MCF 10A (cell line): Measurements from ENCODE around the gene THY1. TPM values are rescaled to one million over a fixed set of nuclear protein-coding genes. Genes with fewer than 3 reads are reported as not detected.

Experiments
- BruUV-seq: library from RNA; stranded (reverse); fragments of 400-500 nt; replicated peaks from 2 replicates; lab custom pipeline; 2021; lab: Mats Ljungman, UMichigan
- CTCF ChIA-PET: fragments of 300-600 bp; sonication (Branson Sonifier 250); formaldehyde crosslinking; extraction: SDS; loops from one replicate; lab custom pipeline; 2021; ENCODE audit warnings: antibody characterized with exemption, inconsistent platforms; lab: Yijun Ruan, JAX
- POLR2A ChIA-PET: fragments of 300-600, 350-650 bp; sonication (Branson Sonifier 250); formaldehyde crosslinking; extraction: SDS; loops from one replicate; lab custom pipeline; 2020; ENCODE audit warnings: antibody characterized with exemption, inconsistent platforms; lab: Yijun Ruan, JAX
- DNase-seq: peaks from one replicate; pipeline ENCODE4 v3.0.0-alpha.2; 2018; ENCODE audit not compliant: unreplicated experiment
- H3K27ac Mint-ChIP-seq: one replicate; pipeline ENCODE4 v1.8.0; 2022; ENCODE audit warnings: mild to moderate bottlenecking, low read depth, mixed read lengths; ENCODE audit not compliant: unreplicated experiment
- H3K27me3 Mint-ChIP-seq: one replicate; pipeline ENCODE4 v1.8.0; 2022; ENCODE audit warnings: mixed read lengths; ENCODE audit not compliant: insufficient read depth, unreplicated experiment
- H3K36me3 Mint-ChIP-seq: one replicate; pipeline ENCODE4 v1.8.0; 2022; ENCODE audit warnings: mild to moderate bottlenecking, moderate library complexity, mixed read lengths; ENCODE audit not compliant: insufficient read depth, unreplicated experiment
- H3K4me1 Mint-ChIP-seq: one replicate; pipeline ENCODE4 v1.8.0; 2022; ENCODE audit warnings: mixed read lengths; ENCODE audit not compliant: insufficient read depth, unreplicated experiment
- H3K4me3 Mint-ChIP-seq: one replicate; pipeline ENCODE4 v1.8.0; 2022; ENCODE audit warnings: mild to moderate bottlenecking, moderate library complexity, mixed read lengths; ENCODE audit not compliant: unreplicated experiment
- H3K9me3 Mint-ChIP-seq: one replicate; pipeline ENCODE4 v1.8.0; 2022; ENCODE audit warnings: mixed read lengths; ENCODE audit not compliant: unreplicated experiment
- CTCF ChIP-seq: fragments of 200-600 bp; IDR thresholded peaks from one replicate; pipeline ENCODE4 v1.8.0; 2022; ENCODE audit warnings: antibody characterized with exemption, mild to moderate bottlenecking; ENCODE audit not compliant: unreplicated experiment
- intact Hi-C: fragments of 100-400 bp; cut with micrococcal nuclease; formaldehyde crosslinking; loops from 2 replicates; pipeline ENCODE4 v1.14.1; 2022
- total RNA-seq: library from RNA; stranded (reverse); gene quantifications from 2 replicates; pipeline ENCODE4 v1.2.3, GENCODE V29; 2022

Gene THY1
- total RNA-seq, 1 experiment from 2014 or later = not detected

- BruUV-seq = no TSS peak
- ChIA-PET CTCF (interaction anchor here (0.6 to 19.9 kb wide), 10 partner anchors 10 to 105 kb away, joined by 3 to 415 read pairs (median 8); partner anchors contain the start of gene USP2), POLR2A (interaction anchor here (0.6 to 10.6 kb wide), 8 partner anchors 8 to 754 kb away, joined by 3 to 85 read pairs (median 5); no protein-coding TSS in a partner anchor)
- Mint-ChIP-seq H3K36me3 (peaks cover 4% of the 10 kb centered on the region), H3K9me3 (no peaks in the 10 kb centered on the region), H3K4me3 (peak overlapping the region; percentile 54), H3K4me1 (peaks cover 71% of the 10 kb centered on the region), H3K27me3 (no peaks in the 10 kb centered on the region), H3K27ac (peak overlapping the region; percentile 73)
- no peak for TF ChIP-seq CTCF
- intact Hi-C loops = no loop called here
- no peak for DNase-seq
These were observed 53.6 kb downstream of the THY1 start for GRCh38 chr11:119369132-119369925.

GRCh38 chr11:119368121-119369034 lies 54.6 kb downstream of the THY1 start:
- Mint-ChIP-seq H3K9me3 (no peaks in the 10 kb centered on the region), H3K4me3 (peak overlapping the region; percentile 54), H3K27ac (peak overlapping the region; percentile 73), H3K4me1 (peaks cover 72% of the 10 kb centered on the region), H3K36me3 (peaks cover 4% of the 10 kb centered on the region), H3K27me3 (no peaks in the 10 kb centered on the region)
- no TSS peak for BruUV-seq
- POLR2A ChIA-PET = interaction anchor here (0.6 to 10.6 kb wide), 17 partner anchors 7 to 1342 kb away, joined by 3 to 85 read pairs (median 4); partner anchors contain the start of genes HINFP, RNF26 and USP2
- CTCF ChIA-PET = interaction anchor here (0.6 to 19.9 kb wide), 14 partner anchors 8 to 371 kb away, joined by 3 to 415 read pairs (median 4); partner anchors contain the start of gene USP2
- peak; percentile 93 for DNase-seq
- intact Hi-C loops = no loop called here
- TF ChIP-seq CTCF = no peak

GRCh38 chr11:119367661-119368120 lies 55.3 kb downstream of the THY1 start:
- H3K4me1 Mint-ChIP-seq = peaks cover 73% of the 10 kb centered on the region
- no peaks in the 10 kb centered on the region for H3K9me3 Mint-ChIP-seq
- no peaks in the 10 kb centered on the region for H3K27me3 Mint-ChIP-seq

More at GRCh38 chr11:119367661-119368120, 55.3 kb downstream of the THY1 start:
- POLR2A ChIA-PET = interaction anchor here (0.6 to 10.6 kb wide), 13 partner anchors 11 to 1343 kb away, joined by 3 to 85 read pairs (median 4); partner anchors contain the start of genes HINFP, RNF26, TRIM29 and USP2
- H3K4me3 Mint-ChIP-seq = no peak overlapping the region
- intact Hi-C loops = no loop called here
- peak; percentile 95 for DNase-seq
- no TSS peak for BruUV-seq
- CTCF ChIA-PET = interaction anchor here (0.8 to 19.9 kb wide), 11 partner anchors 9 to 372 kb away, joined by 3 to 415 read pairs (median 4); partner anchors contain the start of gene USP2
- TF ChIP-seq CTCF = no peak
- peaks cover under 1% of the 10 kb centered on the region for H3K36me3 Mint-ChIP-seq
- H3K27ac Mint-ChIP-seq = peak overlapping the region; percentile 73

Other genes with a start within 250 kb of the THY1 start
- 0.20 TPM in 1 of 2 replicates, not detected in the other for gene NHERF4, start 237.7 kb downstream of the THY1 start, total RNA-seq
- gene CBL, start 216.8 kb downstream of the THY1 start, total RNA-seq = 35.5 and 45.7 TPM in 2 replicates
- gene MCAM, start 106.0 kb downstream of the THY1 start, total RNA-seq = 3.5 TPM in 2 replicates
- gene RNF26, start 88.6 kb downstream of the THY1 start, total RNA-seq = 19.2 and 20.9 TPM in 2 replicates
- not detected in 2 replicates for gene C1QTNF5, start 82.3 kb downstream of the THY1 start, total RNA-seq
- not detected in 2 replicates for gene MFRP, start 76.5 kb downstream of the THY1 start, total RNA-seq
- gene USP2, start 41.5 kb downstream of the THY1 start, total RNA-seq = 0.14 and 0.54 TPM in 2 replicates